ENCODE measurements around the gene CD2AP.
"Not testable (repeated sequence)": the region's sequence is repeated elsewhere in the genome, so short reads cannot be mapped to it uniquely, and the experiment has no call there.

CD2AP gene

GRCh38 chr6:47496935-47497579, 19.5 kb downstream of the CD2AP start:
- DNase-seq (ENCODE audit: low spot score), result no peak

GRCh38 chr6:47502920-47503319, 25.3 kb downstream of the CD2AP start:
- no peak for DNase-seq (ENCODE audit: low spot score)

GRCh38 chr6:47509937-47510336, 32.3 kb downstream of the CD2AP start:
- no peak for DNase-seq (ENCODE audit: low spot score)

- DNase-seq (ENCODE audit: low spot score), result no peak
These were observed 35.3 kb downstream of the CD2AP start for GRCh38 chr6:47512872-47513271.

GRCh38 chr6:47519279-47519678, 41.7 kb downstream of the CD2AP start:
- DNase-seq (ENCODE audit: low spot score), result peak; percentile 22

- peak; percentile 53 for DNase-seq (ENCODE audit: low spot score)
These were observed 42.7 kb downstream of the CD2AP start for GRCh38 chr6:47520282-47520681.

GRCh38 chr6:47521961-47522360, 44.4 kb downstream of the CD2AP start:
- DNase-seq (ENCODE audit: low spot score), result no peak

- no peak for DNase-seq (ENCODE audit: low spot score)
These were observed 46.7 kb downstream of the CD2AP start for GRCh38 chr6:47524136-47524845.

GRCh38 chr6:47525330-47526057, 47.9 kb downstream of the CD2AP start:
- DNase-seq (ENCODE audit: low spot score), result no peak

GRCh38 chr6:47527274-47527673, 49.7 kb downstream of the CD2AP start:
- no peak for DNase-seq (ENCODE audit: low spot score)

GRCh38 chr6:47529734-47530133, 52.1 kb downstream of the CD2AP start:
- DNase-seq (ENCODE audit: low spot score), result no peak

GRCh38 chr6:47532981-47533585, 55.5 kb downstream of the CD2AP start:
- no peak for DNase-seq (ENCODE audit: low spot score)

GRCh38 chr6:47534063-47534462, 56.5 kb downstream of the CD2AP start:
- DNase-seq (ENCODE audit: low spot score), result no peak

GRCh38 chr6:47535316-47536225, 58.0 kb downstream of the CD2AP start:
- DNase-seq (ENCODE audit: low spot score), result no peak

- no peak for DNase-seq (ENCODE audit: low spot score)
These were observed 59.3 kb downstream of the CD2AP start for GRCh38 chr6:47536816-47537401.

GRCh38 chr6:47545223-47545622, 67.6 kb downstream of the CD2AP start:
- DNase-seq (ENCODE audit: low spot score), result no peak

GRCh38 chr6:47551670-47552069, 74.1 kb downstream of the CD2AP start:
- DNase-seq (ENCODE audit: low spot score), result no peak

GRCh38 chr6:47552319-47552718, 74.7 kb downstream of the CD2AP start:
- no peak for DNase-seq (ENCODE audit: low spot score)

- DNase-seq (ENCODE audit: low spot score), result not testable (repeated sequence)
These were observed 75.7 kb downstream of the CD2AP start for GRCh38 chr6:47553243-47553642.

- DNase-seq (ENCODE audit: low spot score), result not testable (repeated sequence)
These were observed 78.9 kb downstream of the CD2AP start for GRCh38 chr6:47556459-47556858.

- DNase-seq (ENCODE audit: low spot score), result no peak
These were observed 85.6 kb downstream of the CD2AP start for GRCh38 chr6:47563162-47563561.
